Stimulated activated CD8-positive, alpha-beta memory T cell treated with anti-CD3 and anti-CD28 coated beads, Interleukin-7, amount 100 ng/mL, for 4 hours (primary cell): ENCODE measurements around the gene KY.

Source experiments
- DNase-seq, 2 donors: peaks; one replicate each; pipeline ENCODE4 v3.0.0-alpha.2; 2020; ENCODE audit warnings: low read depth in 2 of 2

Gene KY

GRCh38 chr3:134667956-134668355, 17.1 kb upstream of the KY start:
- no peak for DNase-seq

GRCh38 chr3:134667406-134667805, 16.6 kb upstream of the KY start:
- DNase-seq: no peak

- no peak for DNase-seq
Measured at GRCh38 chr3:134666885-134667284, 16.1 kb upstream of the KY start.

GRCh38 chr3:134666466-134666865, 15.6 kb upstream of the KY start:
- DNase-seq: no peak

- DNase-seq: no peak
Measured at GRCh38 chr3:134666052-134666451, 15.2 kb upstream of the KY start.

GRCh38 chr3:134665243-134665642, 14.4 kb upstream of the KY start:
- DNase-seq: no peak

- no peak for DNase-seq
Measured at GRCh38 chr3:134663721-134664456, 13.1 kb upstream of the KY start.

GRCh38 chr3:134660046-134660441, 9.2 kb upstream of the KY start:
- no peak for DNase-seq

GRCh38 chr3:134659391-134660045, 8.7 kb upstream of the KY start:
- DNase-seq: no peak

GRCh38 chr3:134658555-134658954, 7.7 kb upstream of the KY start:
- no peak for DNase-seq

- DNase-seq: no peak
Measured at GRCh38 chr3:134656211-134656800, 5.5 kb upstream of the KY start.

- DNase-seq: no peak
Measured at GRCh38 chr3:134655706-134656105, 4.9 kb upstream of the KY start.

GRCh38 chr3:134654031-134654430, 3.2 kb upstream of the KY start:
- DNase-seq: no peak

GRCh38 chr3:134652886-134653630, 2.2 kb upstream of the KY start:
- no peak for DNase-seq

GRCh38 chr3:134652409-134652831, 1.6 kb upstream of the KY start:
- no peak for DNase-seq

- DNase-seq: no peak
Measured at GRCh38 chr3:134651347-134652041, 672 bp upstream of the KY start.

- DNase-seq: no peak
Measured at GRCh38 chr3:134649106-134649705, 1.6 kb downstream of the KY start.

- no peak for DNase-seq
Measured at GRCh38 chr3:134647902-134648760, 2.7 kb downstream of the KY start.

GRCh38 chr3:134646086-134646485, 4.7 kb downstream of the KY start:
- no peak for DNase-seq

GRCh38 chr3:134645515-134645914, 5.3 kb downstream of the KY start:
- no peak for DNase-seq
